Vagina (tissue), 2 donors: ENCODE data around the gene SOX4. TPM values are rescaled to one million over a fixed set of nuclear protein-coding genes. Genes with fewer than 3 reads are reported as not detected.
"Not testable (repeated sequence)": the region's sequence is repeated elsewhere in the genome, so short reads cannot be mapped to it uniquely, and the experiment has no call there.

Experiments
- DNase-seq, 2 donors: peaks; one replicate each; pipeline ENCODE4 v3.0.0-alpha.2; 2017; ENCODE audit errors: extremely low spot score in 2 of 2
- H3K27ac ChIP-seq: fragments of 200-600 bp; sonication (generic); one replicate; pipeline ENCODE4 v1.5.1; 2019
- H3K27me3 ChIP-seq: fragments of 200-600 bp; sonication (generic); one replicate; pipeline ENCODE4 v1.5.1; 2019
- H3K36me3 ChIP-seq, 2 donors: fragments of 200-600 bp; sonication (generic); one replicate each; pipeline ENCODE4 v1.5.1; 2017 to 2019
- H3K4me1 ChIP-seq: fragments of 200-600 bp; sonication (generic); one replicate; pipeline ENCODE4 v1.5.1; 2019
- H3K4me3 ChIP-seq, 2 donors: fragments of 200-600 bp; sonication (generic); 1 replicate in 1 of 2; 2 replicates in 1 of 2; pipeline ENCODE4 v1.5.1; 2016 to 2019
- H3K9me3 ChIP-seq: fragments of 200-600 bp; sonication (generic); one replicate; pipeline ENCODE4 v1.5.1; 2019
- POLR2A ChIP-seq, 2 donors: fragments of 450-650 bp; IDR thresholded peaks; one replicate each; pipeline ENCODE4 v1.6.1; 2017; ENCODE audit warnings: antibody characterized with exemption in 2 of 2, mild to moderate bottlenecking in 2 of 2, moderate library complexity in 2 of 2
- POLR2AphosphoS5 ChIP-seq, 2 donors: sonication (generic); formaldehyde crosslinking; IDR thresholded peaks; one replicate each; pipeline ENCODE4 v1.9.0; 2017; ENCODE audit warnings: antibody characterized with exemption in 2 of 2, mild to moderate bottlenecking in 2 of 2, low read depth in 1 of 2; ENCODE audit not compliant: insufficient read depth in 1 of 2
- intact Hi-C: fragments of 100-400 bp; cut with DNase I; formaldehyde crosslinking; loops from one replicate; pipeline ENCODE4 v1.15.1; 2023
- total RNA-seq: library from RNA; depleted of rRNA; stranded (reverse); fragments of >200 nt; gene quantifications from one replicate; pipeline ENCODE4 v1.2.3, GENCODE V29; 2016
- TF ChIP-seq, protein P1 (sequence below), 3 experiments: fragments of 450-650 bp in 2 of 3; fragments of 200-600 bp in 1 of 3; sonication (generic) in 1 of 3; IDR thresholded peaks; one replicate each; pipeline ENCODE4 v1.5.1; 2017 to 2019; ENCODE audit warnings: antibody characterized with exemption in 3 of 3, mild to moderate bottlenecking in 2 of 3, moderate library complexity in 2 of 3

Gene SOX4
- 11.5 TPM for total RNA-seq

- no peaks in the 10 kb centered on the region for H3K27me3 ChIP-seq
- peak in 1 of 2 donors; percentile 97 for DNase-seq
- peaks cover 24% of the 10 kb centered on the region for H3K4me1 ChIP-seq
- H3K9me3 ChIP-seq, result no peaks in the 10 kb centered on the region
- intact Hi-C loops, result loop anchor here (10.0 kb wide), 2 partner anchors 71 to 1039 kb away; no protein-coding TSS in a partner anchor
- TF ChIP-seq, protein P1, sequence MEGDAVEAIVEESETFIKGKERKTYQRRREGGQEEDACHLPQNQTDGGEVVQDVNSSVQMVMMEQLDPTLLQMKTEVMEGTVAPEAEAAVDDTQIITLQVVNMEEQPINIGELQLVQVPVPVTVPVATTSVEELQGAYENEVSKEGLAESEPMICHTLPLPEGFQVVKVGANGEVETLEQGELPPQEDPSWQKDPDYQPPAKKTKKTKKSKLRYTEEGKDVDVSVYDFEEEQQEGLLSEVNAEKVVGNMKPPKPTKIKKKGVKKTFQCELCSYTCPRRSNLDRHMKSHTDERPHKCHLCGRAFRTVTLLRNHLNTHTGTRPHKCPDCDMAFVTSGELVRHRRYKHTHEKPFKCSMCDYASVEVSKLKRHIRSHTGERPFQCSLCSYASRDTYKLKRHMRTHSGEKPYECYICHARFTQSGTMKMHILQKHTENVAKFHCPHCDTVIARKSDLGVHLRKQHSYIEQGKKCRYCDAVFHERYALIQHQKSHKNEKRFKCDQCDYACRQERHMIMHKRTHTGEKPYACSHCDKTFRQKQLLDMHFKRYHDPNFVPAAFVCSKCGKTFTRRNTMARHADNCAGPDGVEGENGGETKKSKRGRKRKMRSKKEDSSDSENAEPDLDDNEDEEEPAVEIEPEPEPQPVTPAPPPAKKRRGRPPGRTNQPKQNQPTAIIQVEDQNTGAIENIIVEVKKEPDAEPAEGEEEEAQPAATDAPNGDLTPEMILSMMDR (IDR thresholded peaks at IDR 0.05), result no peak
- TF ChIP-seq POLR2A (IDR thresholded peaks at IDR 0.05) (peak in 1 of 2 donors; percentile 89), POLR2AphosphoS5 (IDR thresholded peaks at IDR 0.05; ENCODE audit: insufficient read depth in 1 of 2, low read depth in 1 of 2) (peak; percentile 79 to 96)
- peak within 1 kb of the TSS; percentile 92 for H3K27ac ChIP-seq
- no peaks in the 10 kb centered on the region for H3K36me3 ChIP-seq
- peak within 1 kb of the TSS; percentile 75 to 79 for H3K4me3 ChIP-seq
Measured at GRCh38 chr6:21593412-21593926, at the start of gene SOX4. SOX4 (plus strand) TSS chr6:21593751; CDS start chr6:21594535, 784 bp downstream.

DNA sequence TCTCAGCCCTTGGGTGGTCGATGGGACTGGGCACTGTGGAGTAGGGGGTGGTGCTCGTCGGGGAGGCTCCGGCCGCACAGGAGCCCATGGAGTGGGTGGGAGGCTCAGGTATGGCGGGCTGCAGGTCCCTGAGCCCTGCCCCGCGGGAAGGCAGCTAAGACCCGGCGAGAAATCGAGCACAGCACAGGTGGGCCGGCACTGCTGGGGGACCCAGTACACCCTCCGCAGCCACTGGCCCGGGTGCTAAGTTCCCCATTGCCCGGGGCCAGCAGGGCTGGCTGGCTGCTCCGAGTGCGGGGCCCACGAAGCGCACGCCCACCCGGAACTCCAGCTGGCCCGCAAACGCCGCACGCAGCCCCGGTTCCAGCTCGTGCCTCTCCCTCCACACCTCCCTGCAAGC lies 41.3 kb upstream of the SOX4 start:
- intact Hi-C loops, H3K4me1 ChIP-seq, H3K4me3 ChIP-seq, H3K27ac ChIP-seq, H3K27me3 ChIP-seq, H3K9me3 ChIP-seq, H3K36me3 ChIP-seq, DNase-seq: not testable (repeated sequence)

DNA sequence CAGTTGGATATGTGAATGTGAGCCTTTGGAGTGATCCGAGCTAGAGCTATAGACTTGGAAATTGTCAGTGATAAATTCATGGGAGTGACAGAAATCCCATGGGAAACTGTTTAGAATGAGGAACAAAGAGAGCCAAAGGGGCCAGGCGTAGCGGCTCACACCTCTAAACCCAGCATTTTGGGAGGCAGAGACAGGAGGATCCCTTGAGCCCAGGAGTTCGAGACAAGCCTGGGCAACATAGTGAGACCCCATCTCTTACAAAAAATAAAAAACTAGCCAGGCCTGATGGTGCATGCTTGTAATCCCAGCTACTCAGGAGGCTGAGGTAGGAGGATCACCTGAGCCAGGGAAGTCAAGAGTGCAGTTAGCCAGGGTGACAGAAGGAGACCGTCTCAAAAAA lies 39.3 kb upstream of the SOX4 start:
- Histone ChIP-seq H3K9me3 (no peaks in the 10 kb centered on the region), H3K4me1 (peaks cover 13% of the 10 kb centered on the region), H3K36me3 (no peaks in the 10 kb centered on the region), H3K4me3 (no peak overlapping the region), H3K27ac (no peak overlapping the region), H3K27me3 (no peaks in the 10 kb centered on the region)
- no peak for DNase-seq
- intact Hi-C loops, result no loop called here
- TF ChIP-seq POLR2AphosphoS5 (IDR thresholded peaks at IDR 0.05; ENCODE audit: insufficient read depth in 1 of 2, low read depth in 1 of 2) (no peak), POLR2A (IDR thresholded peaks at IDR 0.05) (no peak)
- TF ChIP-seq, protein P1 (IDR thresholded peaks at IDR 0.05), result no peak

DNA sequence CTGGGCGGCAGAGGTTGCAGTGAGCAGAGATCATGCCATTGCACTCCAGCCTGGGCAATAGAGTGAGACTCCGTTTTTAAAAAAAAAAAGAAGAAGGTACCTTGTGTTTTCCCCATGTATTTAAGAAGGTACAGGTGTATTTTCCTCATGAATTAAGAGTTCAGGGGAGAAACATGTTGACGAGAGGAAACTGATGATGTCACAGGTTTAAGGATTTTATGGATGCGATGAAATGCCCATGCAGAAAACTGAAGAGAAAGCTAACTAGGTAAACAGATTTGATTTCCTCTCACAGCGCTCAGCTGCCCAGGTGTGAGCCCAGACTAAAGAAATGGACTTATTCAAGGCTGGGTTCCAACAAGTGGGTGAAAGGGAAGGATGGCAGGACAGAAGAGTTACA lies 38.4 kb upstream of the SOX4 start:
- Histone ChIP-seq H3K27ac (no peak overlapping the region), H3K9me3 (no peaks in the 10 kb centered on the region), H3K27me3 (no peaks in the 10 kb centered on the region), H3K4me3 (no peak overlapping the region), H3K36me3 (no peaks in the 10 kb centered on the region), H3K4me1 (peaks cover 13% of the 10 kb centered on the region)
- intact Hi-C loops, result no loop called here
- TF ChIP-seq POLR2AphosphoS5 (IDR thresholded peaks at IDR 0.05; ENCODE audit: insufficient read depth in 1 of 2, low read depth in 1 of 2), result no peak
- TF ChIP-seq, protein P1 (IDR thresholded peaks at IDR 0.05), result no peak
- TF ChIP-seq POLR2A (IDR thresholded peaks at IDR 0.05), result no peak
- DNase-seq, result no peak

DNA sequence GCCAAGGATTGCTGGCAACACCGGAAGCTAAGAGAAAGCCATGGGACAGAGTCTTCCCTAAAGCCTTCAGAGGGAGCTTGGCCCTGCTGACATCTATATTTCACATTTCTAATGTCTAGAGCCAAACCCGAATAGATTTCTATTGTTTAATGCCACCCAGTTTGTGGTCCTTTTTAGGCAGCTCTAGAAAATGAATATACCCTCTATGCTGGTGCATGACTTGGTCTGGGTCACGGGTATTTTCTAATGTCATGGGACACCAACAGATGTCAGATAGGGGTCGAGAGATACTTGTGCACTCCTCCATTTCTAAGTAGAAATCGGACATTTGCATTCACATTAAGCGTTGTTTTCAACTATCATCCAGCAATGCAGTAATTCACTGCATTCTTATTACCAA lies 37.0 kb upstream of the SOX4 start:
- intact Hi-C loops, result no loop called here
- no peaks in the 10 kb centered on the region for H3K9me3 ChIP-seq
- no peaks in the 10 kb centered on the region for H3K27me3 ChIP-seq
- TF ChIP-seq, protein P1 (IDR thresholded peaks at IDR 0.05), result no peak
- TF ChIP-seq POLR2A (IDR thresholded peaks at IDR 0.05), result no peak
- TF ChIP-seq POLR2AphosphoS5 (IDR thresholded peaks at IDR 0.05; ENCODE audit: insufficient read depth in 1 of 2, low read depth in 1 of 2), result no peak
- H3K4me3 ChIP-seq, result no peak overlapping the region
- H3K27ac ChIP-seq, result peak overlapping the region; percentile 47
- DNase-seq, result no peak
- H3K4me1 ChIP-seq, result peaks cover 13% of the 10 kb centered on the region
- H3K36me3 ChIP-seq, result no peaks in the 10 kb centered on the region
